ENCODE data around the gene NTN1.

DNA sequence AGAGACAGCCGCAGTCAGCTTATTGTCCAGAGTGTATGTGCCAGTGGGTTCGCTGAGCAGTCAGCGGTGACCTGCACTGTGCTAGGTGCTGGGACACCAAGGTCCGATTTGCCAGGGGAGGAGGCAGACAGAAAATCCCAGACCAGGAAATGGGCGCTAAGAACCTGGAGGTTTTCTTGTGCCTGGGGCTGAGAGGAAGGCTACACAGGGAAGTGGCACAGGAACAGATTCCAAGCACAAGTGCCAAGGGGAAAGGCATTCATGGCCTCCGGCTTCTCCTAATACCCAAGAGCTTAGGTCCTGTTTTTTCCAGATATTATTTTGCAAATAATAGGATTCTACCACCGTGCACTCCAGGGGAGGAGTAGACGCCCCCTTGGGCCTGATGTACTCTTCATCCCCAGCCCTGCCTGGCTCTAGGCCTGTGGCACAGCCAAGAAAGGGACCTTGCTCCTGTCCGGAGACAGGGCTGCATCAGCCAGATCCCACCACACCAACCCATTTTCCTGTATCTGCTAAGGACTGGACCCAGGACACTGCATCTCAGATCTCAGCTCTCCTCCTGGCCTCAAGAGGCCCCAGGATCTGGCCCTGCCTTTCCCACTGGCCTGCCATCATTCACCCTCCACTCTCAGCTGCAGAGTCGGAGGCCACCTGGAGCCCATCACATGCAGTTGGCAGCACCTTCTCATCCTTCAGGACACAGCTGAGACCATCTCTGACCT, 187.2 kb downstream of the NTN1 start:
- TF ChIP-seq, protein P1, sequence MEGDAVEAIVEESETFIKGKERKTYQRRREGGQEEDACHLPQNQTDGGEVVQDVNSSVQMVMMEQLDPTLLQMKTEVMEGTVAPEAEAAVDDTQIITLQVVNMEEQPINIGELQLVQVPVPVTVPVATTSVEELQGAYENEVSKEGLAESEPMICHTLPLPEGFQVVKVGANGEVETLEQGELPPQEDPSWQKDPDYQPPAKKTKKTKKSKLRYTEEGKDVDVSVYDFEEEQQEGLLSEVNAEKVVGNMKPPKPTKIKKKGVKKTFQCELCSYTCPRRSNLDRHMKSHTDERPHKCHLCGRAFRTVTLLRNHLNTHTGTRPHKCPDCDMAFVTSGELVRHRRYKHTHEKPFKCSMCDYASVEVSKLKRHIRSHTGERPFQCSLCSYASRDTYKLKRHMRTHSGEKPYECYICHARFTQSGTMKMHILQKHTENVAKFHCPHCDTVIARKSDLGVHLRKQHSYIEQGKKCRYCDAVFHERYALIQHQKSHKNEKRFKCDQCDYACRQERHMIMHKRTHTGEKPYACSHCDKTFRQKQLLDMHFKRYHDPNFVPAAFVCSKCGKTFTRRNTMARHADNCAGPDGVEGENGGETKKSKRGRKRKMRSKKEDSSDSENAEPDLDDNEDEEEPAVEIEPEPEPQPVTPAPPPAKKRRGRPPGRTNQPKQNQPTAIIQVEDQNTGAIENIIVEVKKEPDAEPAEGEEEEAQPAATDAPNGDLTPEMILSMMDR (conservative IDR thresholded peaks at IDR 0.05), result no peak
- no peak for TF ChIP-seq ZFX (IDR thresholded peaks at IDR 0.05)

All from C4-2B (cell line).